Mucosa of descending colon (tissue), 3 donors: Measurements from ENCODE around the gene GPC6. TPM values are rescaled to one million over a fixed set of nuclear protein-coding genes. Genes with fewer than 3 reads are reported as not detected.

Experiments used
- ATAC-seq: fragments of 200-7000 bp; cut with Tn5 transposase; one replicate; pipeline ENCODE4 v1.9.1; 2020; ENCODE audit warnings: mild to moderate bottlenecking, moderate library complexity
- DNase-seq, 3 donors: peaks; one replicate each; pipeline ENCODE4 v3.0.0-alpha.2; 2020
- H3K36me3 ChIP-seq: fragments of 200-600 bp; one replicate; pipeline ENCODE4 v1.8.0; 2021; ENCODE audit warnings: low read depth, mild to moderate bottlenecking
- H3K4me1 ChIP-seq: fragments of 200-600 bp; one replicate; pipeline ENCODE4 v1.8.0; 2021; ENCODE audit warnings: low read depth, mild to moderate bottlenecking
- H3K4me3 ChIP-seq: fragments of 200-600 bp; one replicate; pipeline ENCODE4 v1.8.0; 2021; ENCODE audit warnings: mild to moderate bottlenecking
- H3K9me3 ChIP-seq: fragments of 200-600 bp; one replicate; pipeline ENCODE4 v1.8.0; 2021; ENCODE audit warnings: mild to moderate bottlenecking
- intact Hi-C, 2 donors: fragments of 100-400 bp; cut with DNase I in 1 of 2; cut with micrococcal nuclease in 1 of 2; formaldehyde crosslinking; loops; one replicate each; pipeline versions ENCODE4 v1.11.0 to v1.11.1; 2022; cut with DNase I, micrococcal nuclease
- total RNA-seq, 3 donors: library from RNA; stranded (reverse); fragmentation: NEBNext Ultra II Directional in 2 of 3; extraction: Animal tissue kit (Norgen Biotek cat#: 25700) in 2 of 3; gene quantifications; one replicate each; pipeline versions ENCODE4 v1.2.1 to v1.2.4, GENCODE V29; 2021 to 2023
- TF ChIP-seq, protein P1 (sequence below): fragments of 200-600 bp; IDR thresholded peaks from one replicate; pipeline ENCODE4 v1.8.0; 2022; ENCODE audit warnings: antibody characterized with exemption, mild to moderate bottlenecking
- donor health status: DM: no; HTN: no; CAD: no; lungs with moderate emphysema.
- donor health status: DM: no; HTN: no; CAD: no.
- donor health status: DM: no; HTN: yes; CAD: no.

GPC6 gene
- total RNA-seq, 3 donors from 2014 or later = 2.7 to 11.3 (median 7.5) TPM

DNA sequence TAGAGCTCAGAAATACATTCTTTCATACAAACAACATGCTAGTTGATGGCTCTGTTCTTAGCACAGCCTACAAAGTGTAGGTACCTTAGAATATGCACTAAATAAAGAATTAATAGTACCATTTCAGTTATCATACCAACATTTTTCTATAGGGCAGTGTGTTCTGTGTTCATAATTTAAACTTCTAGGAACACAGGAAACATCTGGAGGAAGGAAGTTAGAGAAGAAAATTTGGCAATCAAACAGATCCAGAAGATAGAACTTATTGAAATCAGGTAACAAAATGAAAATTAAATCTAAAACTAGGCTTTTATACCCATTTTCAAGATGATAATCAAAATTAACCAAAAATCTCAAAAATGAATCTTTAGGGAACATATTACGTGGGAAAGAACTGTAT, 725.3 kb downstream of the GPC6 start:
- no peak overlapping the region for H3K4me3 ChIP-seq
- H3K36me3 ChIP-seq = no peaks in the 10 kb centered on the region
- DNase-seq (no peak), ATAC-seq (no peak)
- TF ChIP-seq, protein P1, sequence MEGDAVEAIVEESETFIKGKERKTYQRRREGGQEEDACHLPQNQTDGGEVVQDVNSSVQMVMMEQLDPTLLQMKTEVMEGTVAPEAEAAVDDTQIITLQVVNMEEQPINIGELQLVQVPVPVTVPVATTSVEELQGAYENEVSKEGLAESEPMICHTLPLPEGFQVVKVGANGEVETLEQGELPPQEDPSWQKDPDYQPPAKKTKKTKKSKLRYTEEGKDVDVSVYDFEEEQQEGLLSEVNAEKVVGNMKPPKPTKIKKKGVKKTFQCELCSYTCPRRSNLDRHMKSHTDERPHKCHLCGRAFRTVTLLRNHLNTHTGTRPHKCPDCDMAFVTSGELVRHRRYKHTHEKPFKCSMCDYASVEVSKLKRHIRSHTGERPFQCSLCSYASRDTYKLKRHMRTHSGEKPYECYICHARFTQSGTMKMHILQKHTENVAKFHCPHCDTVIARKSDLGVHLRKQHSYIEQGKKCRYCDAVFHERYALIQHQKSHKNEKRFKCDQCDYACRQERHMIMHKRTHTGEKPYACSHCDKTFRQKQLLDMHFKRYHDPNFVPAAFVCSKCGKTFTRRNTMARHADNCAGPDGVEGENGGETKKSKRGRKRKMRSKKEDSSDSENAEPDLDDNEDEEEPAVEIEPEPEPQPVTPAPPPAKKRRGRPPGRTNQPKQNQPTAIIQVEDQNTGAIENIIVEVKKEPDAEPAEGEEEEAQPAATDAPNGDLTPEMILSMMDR = no peak
- H3K9me3 ChIP-seq = no peaks in the 10 kb centered on the region
- intact Hi-C loops = no loop called here
- no peaks in the 10 kb centered on the region for H3K4me1 ChIP-seq

GRCh38 chr13:93953841-93954240, 727.2 kb downstream of the GPC6 start:
- Histone ChIP-seq H3K9me3 (no peaks in the 10 kb centered on the region), H3K36me3 (no peaks in the 10 kb centered on the region), H3K4me3 (no peak overlapping the region), H3K4me1 (no peaks in the 10 kb centered on the region)
- ATAC-seq = no peak
- intact Hi-C loops = no loop called here
- TF ChIP-seq, protein P1 = no peak
- DNase-seq = no peak

GRCh38 chr13:93955904-93956303, 729.3 kb downstream of the GPC6 start:
- ATAC-seq = no peak
- DNase-seq = no peak
- H3K4me3 ChIP-seq = no peak overlapping the region

GRCh38 chr13:93956426-93956825, 729.8 kb downstream of the GPC6 start:
- TF ChIP-seq, protein P1 = no peak
- no peaks in the 10 kb centered on the region for H3K4me1 ChIP-seq
- H3K9me3 ChIP-seq = no peaks in the 10 kb centered on the region
- no peak for DNase-seq
- ATAC-seq = no peak
- intact Hi-C loops = no loop called here
- no peaks in the 10 kb centered on the region for H3K36me3 ChIP-seq
- no peak overlapping the region for H3K4me3 ChIP-seq

More at GRCh38 chr13:93955904-93956303, 729.3 kb downstream of the GPC6 start:
- intact Hi-C loops = no loop called here
- no peaks in the 10 kb centered on the region for H3K4me1 ChIP-seq
- H3K36me3 ChIP-seq = no peaks in the 10 kb centered on the region
- H3K9me3 ChIP-seq = no peaks in the 10 kb centered on the region
- TF ChIP-seq, protein P1 = no peak

DNA sequence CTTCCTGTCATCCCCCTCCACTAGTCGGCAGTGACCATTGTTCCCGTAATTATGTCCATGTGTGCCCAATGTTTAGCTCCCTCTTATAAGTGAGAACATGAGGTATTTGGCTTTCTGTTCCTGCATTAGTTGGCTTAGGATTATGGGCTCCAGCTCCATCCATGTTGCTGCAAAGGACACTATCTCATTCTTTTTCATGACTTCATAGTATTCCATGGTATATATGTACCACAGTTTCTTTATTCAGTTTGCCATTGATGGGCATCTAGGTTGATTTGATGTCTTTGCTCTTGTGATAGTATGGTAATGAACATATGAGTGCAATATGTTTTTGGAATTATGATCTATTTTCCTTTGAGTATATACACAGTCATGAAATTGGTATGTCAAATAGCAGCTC, 730.8 kb downstream of the GPC6 start:
- DNase-seq (no peak), ATAC-seq (no peak)
- Histone ChIP-seq H3K4me1 (no peaks in the 10 kb centered on the region), H3K9me3 (no peaks in the 10 kb centered on the region), H3K36me3 (no peaks in the 10 kb centered on the region), H3K4me3 (no peak overlapping the region)
- TF ChIP-seq, protein P1 = no peak
- intact Hi-C loops = no loop called here
